GM12878 (cell line): Measurements from ENCODE around the gene H2AZ1. TPM values are rescaled to one million over a fixed set of nuclear protein-coding genes. Genes with fewer than 3 reads are reported as not detected.

Source experiments
- ATAC-seq: fragments of 200-7000 bp; cut with Tn5 transposase; 3 replicates; pipeline ENCODE4 v1.9.1; 2020; ENCODE audit warnings: mild to moderate bottlenecking, moderate library complexity
- BruUV-seq: library from RNA; stranded (reverse); fragments of 400-500 nt; replicated peaks from 2 replicates; lab custom pipeline; 2021; lab: Mats Ljungman, UMichigan
- CTCF ChIA-PET: fragments of 300-600 bp; sonication (Branson Sonifier 250); formaldehyde crosslinking; extraction: SDS; loops from one replicate; lab custom pipeline; 2021; ENCODE audit warnings: inconsistent platforms; lab: Yijun Ruan, JAX
- POLR2A ChIA-PET: fragments of 350-600 bp; formaldehyde crosslinking; extraction: SDS; loops from one replicate; lab custom pipeline; 2021; ENCODE audit warnings: inconsistent platforms; lab: Charles Lee
- RAD21 ChIA-PET: fragments of 300-600 bp; sonication (Branson Sonifier 250); formaldehyde crosslinking; loops from one replicate; lab custom pipeline; 2023; ENCODE audit warnings: antibody characterized with exemption; ENCODE audit not compliant: unreplicated experiment; lab: Charles Lee
- SMC1A ChIA-PET: fragments of 300-600 bp; sonication (Branson Sonifier 250); formaldehyde crosslinking; loops from one replicate; lab custom pipeline; 2023; ENCODE audit not compliant: unreplicated experiment, uncharacterized antibody; lab: Charles Lee
- DNase-seq: peaks from one replicate; pipeline ENCODE4 v3.0.0-alpha.2; 2011; ENCODE audit warnings: low read depth, low spot score
- FAIRE-seq: peaks from 3 replicates; lab custom pipeline; 2011; peaks lifted over from hg19 to GRCh38; lab: Jason Lieb, UNC
- H2AFZ ChIP-seq: 2 replicates; pipeline ENCODE4 v1.6.0; 2011; ENCODE audit warnings: low read depth, low read length, control low read depth; ENCODE audit not compliant: control insufficient read depth
- H3K27ac ChIP-seq: 2 replicates; pipeline ENCODE4 v1.5.1; 2011; ENCODE audit warnings: control low read depth; ENCODE audit not compliant: control insufficient read depth, insufficient read depth
- H3K27me3 ChIP-seq, 2 experiments: replicated peaks in 1 of 2; 2 replicates each; pipeline versions ENCODE4 v1.6.0 to v1.6.1; 2011; ENCODE audit warnings: low read length in 1 of 2; ENCODE audit not compliant: control insufficient read depth in 2 of 2, insufficient read depth in 2 of 2
- H3K36me3 ChIP-seq, 2 experiments: 2 replicates each; pipeline ENCODE4 v1.5.1; 2011; ENCODE audit warnings: low read length in 1 of 2; ENCODE audit not compliant: control insufficient read depth in 2 of 2, insufficient read depth in 2 of 2
- H3K4me1 ChIP-seq: 2 replicates; pipeline ENCODE4 v1.6.1; 2011; ENCODE audit warnings: mild to moderate bottlenecking, low read length, moderate library complexity, mixed read lengths; ENCODE audit not compliant: control insufficient read depth, insufficient read depth
- H3K4me2 ChIP-seq: 2 replicates; pipeline ENCODE4 v1.6.0; 2011; ENCODE audit warnings: control low read depth; ENCODE audit not compliant: control insufficient read depth, insufficient read depth
- H3K4me3 ChIP-seq: fragments of 200-600 bp; sonication (generic); 2 replicates; pipeline ENCODE4 v1.5.1; 2016
- H3K79me2 ChIP-seq: 2 replicates; pipeline ENCODE4 v1.6.0; 2011; ENCODE audit warnings: low read length; ENCODE audit not compliant: control insufficient read depth, insufficient read depth
- H3K9ac ChIP-seq: 2 replicates; pipeline ENCODE4 v1.8.0; 2011; ENCODE audit warnings: low read length, control low read depth, mixed read lengths; ENCODE audit not compliant: control insufficient read depth, insufficient read depth
- H3K9me3 ChIP-seq: replicated peaks from 3 replicates; pipeline ENCODE4 v1.5.1; 2011; ENCODE audit warnings: mild to moderate bottlenecking, low read length; ENCODE audit not compliant: control insufficient read depth, insufficient read depth
- H4K20me1 ChIP-seq: 2 replicates; pipeline ENCODE4 v1.6.0; 2011; ENCODE audit not compliant: control insufficient read depth, insufficient read depth
- BMI1 ChIP-seq: fragments of 450-650 bp; IDR thresholded peaks from 2 replicates; pipeline ENCODE4 v1.6.1; 2016; ENCODE audit warnings: mild to moderate bottlenecking, moderate library complexity, borderline replicate concordance
- BRCA1 ChIP-seq: IDR thresholded peaks from 2 replicates; pipeline ENCODE4 v1.6.1; 2011; ENCODE audit warnings: low read depth, low read length, improper control_type of control experiment
- CREM ChIP-seq: IDR thresholded peaks from 2 replicates; pipeline ENCODE4 v1.6.1; 2014; ENCODE audit warnings: antibody characterized with exemption, low read depth
- KAT2A ChIP-seq: conservative IDR thresholded peaks from 2 replicates; pipeline ENCODE4 v1.6.1; 2011; ENCODE audit warnings: low read depth, low read length; ENCODE audit not compliant: control insufficient read depth
- KLF5 ChIP-seq: fragments of 450-650 bp; IDR thresholded peaks from 2 replicates; pipeline ENCODE4 v1.6.1; 2014; ENCODE audit warnings: mild to moderate bottlenecking; ENCODE audit not compliant: partially characterized antibody
- NFYA ChIP-seq: IDR thresholded peaks from 2 replicates; pipeline ENCODE4 v1.6.1; 2011; ENCODE audit warnings: low read depth, mild to moderate bottlenecking, low read length, improper control_type of control experiment, borderline replicate concordance
- RCOR1 ChIP-seq: conservative IDR thresholded peaks from 2 replicates; pipeline ENCODE4 v1.6.1; 2012; ENCODE audit warnings: low read depth, low read length, improper control_type of control experiment
- SMAD5 ChIP-seq: IDR thresholded peaks from 2 replicates; pipeline ENCODE4 v1.6.1; 2016; ENCODE audit warnings: antibody characterized with exemption, low read depth
- SP1 ChIP-seq: IDR thresholded peaks from one replicate; pipeline ENCODE4 v1.6.1; 2011; ENCODE audit warnings: low read depth, low read length
- USF1 ChIP-seq: IDR thresholded peaks from 2 replicates; pipeline ENCODE4 v1.6.1; 2011; ENCODE audit warnings: borderline replicate concordance, low read depth, mild to moderate bottlenecking, moderate library complexity, mixed read lengths, low read length; ENCODE audit not compliant: insufficient read depth; ENCODE audit errors: extremely low read length
- ZBTB11 ChIP-seq: fragments of 450-650 bp; formaldehyde crosslinking; IDR thresholded peaks from 2 replicates; pipeline ENCODE4 v1.5.0; 2022; ENCODE audit warnings: mild to moderate bottlenecking, missing genetic modification characterization
- ZBTB4 ChIP-seq: fragments of 450-650 bp; formaldehyde crosslinking; IDR thresholded peaks from 2 replicates; pipeline ENCODE4 v1.4.0; 2022; ENCODE audit warnings: mild to moderate bottlenecking, moderate library complexity
- WGBS: methylation state at CpG from one replicate; pipeline ENCODE4 v1.1.6; 2016; ENCODE audit warnings: low lambda C conversion rate; ENCODE audit not compliant: insufficient replicate concordance, insufficient coverage; ENCODE audit errors: missing lambda C conversion rate; 5-methylcytosine and 5-hydroxymethylcytosine counted together
- in situ Hi-C: fragments of 300-500 bp; cut with MboI; formaldehyde crosslinking; loops from 9 replicates; pipeline ENCODE4 v1.14.3; 2018; ENCODE audit warnings: mixed read lengths
- intact Hi-C: fragments of 100-400 bp; cut with micrococcal nuclease; formaldehyde crosslinking; loops from one replicate; pipeline ENCODE4 v1.14.2; 2022; ENCODE audit not compliant: unreplicated experiment
- polyA plus RNA-seq, 11 experiments: library from polyadenylated mRNA; depleted of rRNA in 4 of 11; unstranded in 6 of 11; stranded (reverse) in 5 of 11; fragments of >200 nt; fragmentation: Nextera tagmentation in 4 of 11; fragmentation: Illumina TruSeq in 1 of 11; extraction: Ambion mirVana in 4 of 11; extraction: Trizol in 1 of 11; gene quantifications; 1 replicate in 1 of 11; 2 replicates in 10 of 11; pipeline versions ENCODE4 v1.2.1 to v1.2.3, GENCODE V29; 2011 to 2016; ENCODE audit warnings: inconsistent platforms in 2 of 11, missing spikeins in 2 of 11, low read depth in 1 of 11
- total RNA-seq, 4 experiments: library from RNA; depleted of rRNA in 3 of 4; stranded (reverse); fragments of >200 nt in 3 of 4; fragmentation: Illumina TruSeq in 1 of 4; extraction: Trizol in 1 of 4; gene quantifications; 2 replicates each; pipeline versions ENCODE4 v1.2.1 to v1.2.3, GENCODE V29; 2013 to 2021

Gene H2AZ1
- total and polyA plus RNA-seq, 10 of the 15 experiments (the other 5 are each of a cell fraction or from before 2014, with no cell fraction given), result 652 to 4,800 (median 898) TPM

- no peak overlapping the region for H3K9ac ChIP-seq
- ChIA-PET CTCF (no interaction called here), SMC1A (no interaction called here), POLR2A (no interaction called here), RAD21 (no interaction called here)
- intact Hi-C loops, result no loop called here
- no peak overlapping the region for H2AFZ ChIP-seq
- in situ Hi-C loops, result no loop called here
- no peaks in the 10 kb centered on the region for H3K27me3 ChIP-seq
- 90% methylated on average over 3 of the region's 3 CpGs for WGBS
- no peaks in the 10 kb centered on the region for H4K20me1 ChIP-seq
- no peaks in the 10 kb centered on the region for H3K4me1 ChIP-seq
- H3K9me3 ChIP-seq, result no peaks in the 10 kb centered on the region
- no peaks in the 10 kb centered on the region for H3K79me2 ChIP-seq
- no peaks in the 10 kb centered on the region for H3K36me3 ChIP-seq
- no TSS peak for BruUV-seq
- no peak overlapping the region for H3K4me3 ChIP-seq
- DNase-seq (no peak), FAIRE-seq (no peak), ATAC-seq (no peak)
- no peak overlapping the region for H3K27ac ChIP-seq
- no peak for TF ChIP-seq NFYA
- TF ChIP-seq KAT2A, result no peak
- no peak for TF ChIP-seq SMAD5
- TF ChIP-seq SP1, result no peak
- no peak for TF ChIP-seq ZBTB4 (CRISPR knock-in tag)
- TF ChIP-seq BMI1, result no peak
- no peak for TF ChIP-seq KLF5
- no peak for TF ChIP-seq ZBTB11 (CRISPR knock-in tag)
- no peak for TF ChIP-seq USF1
- TF ChIP-seq RCOR1, result no peak
- TF ChIP-seq BRCA1, result no peak
- no peak for TF ChIP-seq CREM
- no peak overlapping the region for H3K4me2 ChIP-seq
Observed at GRCh38 chr4:99966692-99967091, 16.6 kb upstream of the H2AZ1 start.
